H1 (cell line): ENCODE data around the gene SUPT4H1. TPM values are rescaled to one million over a fixed set of nuclear protein-coding genes. Genes with fewer than 3 reads are reported as not detected.
A peak's percentile ranks its signal among the peaks of the same experiment; 100 is the strongest.

Experiments
- CTCF ChIA-PET: fragments of 300-600 bp; sonication (Branson Sonifier 250); formaldehyde crosslinking; loops from one replicate; lab custom pipeline; 2021; ENCODE audit not compliant: partially characterized antibody; lab: Charles Lee
- POLR2A ChIA-PET: fragments of 300-600 bp; sonication (Branson Sonifier 250); formaldehyde crosslinking; loops from one replicate; lab custom pipeline; 2021; ENCODE audit warnings: inconsistent platforms; ENCODE audit not compliant: partially characterized antibody; lab: Charles Lee
- DNase-seq, 2 experiments: peaks; one replicate each; pipeline versions ENCODE4 v3.0.0 to v3.0.0-alpha.2; 2010 to 2022; ENCODE audit warnings: low spot score in 2 of 2, low read depth in 1 of 2, mixed read lengths in 1 of 2
- FAIRE-seq: peaks from 2 replicates; lab custom pipeline; 2011; peaks lifted over from hg19 to GRCh38; lab: Jason Lieb, UNC
- H2AFZ ChIP-seq: 2 replicates; pipeline ENCODE4 v1.8.1; 2012; ENCODE audit warnings: low read length, inconsistent platforms
- H2AK5ac ChIP-seq: 2 replicates; pipeline ENCODE4 v1.6.1; 2013; ENCODE audit warnings: low read depth, low read length
- H2BK120ac ChIP-seq: replicated peaks from 2 replicates; pipeline ENCODE3; 2013; ENCODE audit warnings: low read depth, low read length, inconsistent platforms
- H2BK12ac ChIP-seq: 2 replicates; pipeline ENCODE4 v1.6.1; 2013; ENCODE audit warnings: low read depth, low read length
- H2BK15ac ChIP-seq: 2 replicates; pipeline ENCODE4 v1.6.1; 2013; ENCODE audit warnings: low read length
- H2BK20ac ChIP-seq: 2 replicates; pipeline ENCODE4 v1.6.1; 2013; ENCODE audit warnings: low read length
- H2BK5ac ChIP-seq: 2 replicates; pipeline ENCODE4 v1.6.1; 2013; ENCODE audit warnings: low read depth, low read length
- H3K14ac ChIP-seq: 2 replicates; pipeline ENCODE4 v1.6.1; 2013; ENCODE audit warnings: inconsistent platforms; ENCODE audit not compliant: insufficient read length
- H3K18ac ChIP-seq: 2 replicates; pipeline ENCODE4 v1.6.1; 2013; ENCODE audit warnings: low read length; ENCODE audit errors: extremely low read depth
- H3K23ac ChIP-seq: 2 replicates; pipeline ENCODE4 v1.6.1; 2013; ENCODE audit warnings: inconsistent platforms; ENCODE audit not compliant: insufficient read length
- H3K23me2 ChIP-seq: 2 replicates; pipeline ENCODE4 v1.6.1; 2013; ENCODE audit warnings: low read depth, low read length
- H3K27ac ChIP-seq: 2 replicates; pipeline ENCODE4 v1.6.1; 2011; ENCODE audit warnings: low read depth, low read length, inconsistent platforms
- H3K27me3 ChIP-seq, 4 experiments: replicated peaks in 1 of 4; 1 replicate in 1 of 4; 2 replicates in 3 of 4; pipeline versions ENCODE4 v1.6.1 to v1.8.1; 2011 to 2013; ENCODE audit warnings: low read length in 3 of 4, mild to moderate bottlenecking in 3 of 4, inconsistent platforms in 2 of 4, mixed read lengths in 2 of 4, moderate library complexity in 1 of 4; ENCODE audit not compliant: control insufficient read depth in 3 of 4, insufficient read depth in 3 of 4; ENCODE audit errors: extremely low read depth in 1 of 4
- H3K36me3 ChIP-seq, 4 experiments: 2 replicates each; pipeline versions ENCODE4 v1.6.1 to v1.8.1; 2011 to 2013; ENCODE audit warnings: mild to moderate bottlenecking in 4 of 4, low read length in 3 of 4, moderate library complexity in 2 of 4, control low read depth in 1 of 4, inconsistent platforms in 1 of 4; ENCODE audit not compliant: insufficient read depth in 4 of 4, control insufficient read depth in 2 of 4
- H3K4ac ChIP-seq: replicated peaks from 2 replicates; pipeline ENCODE3; 2013; ENCODE audit warnings: low read length, low read depth, mixed read lengths, inconsistent platforms; ENCODE audit not compliant: insufficient read length
- H3K4me1 ChIP-seq, 4 experiments: replicated peaks in 1 of 4; 1 replicate in 1 of 4; 2 replicates in 3 of 4; pipeline versions ENCODE4 v1.6.1 to v1.8.1; 2011 to 2013; ENCODE audit warnings: low read length in 3 of 4, inconsistent platforms in 2 of 4, mixed read lengths in 1 of 4; ENCODE audit not compliant: insufficient read depth in 4 of 4, control insufficient read depth in 3 of 4
- H3K4me2 ChIP-seq, 2 experiments: 2 replicates each; pipeline versions ENCODE4 v1.6.1 to v1.8.1; 2011 to 2013; ENCODE audit warnings: low read depth in 2 of 2, low read length in 2 of 2, control low read depth in 1 of 2, inconsistent platforms in 1 of 2, mild to moderate bottlenecking in 1 of 2; ENCODE audit not compliant: insufficient read depth in 1 of 2
- H3K4me3 ChIP-seq, 4 experiments: fragments of 200-600, 300-600 bp in 1 of 4; sonication (generic), shearing (Covaris generic), sonication (Bioruptor Twin) in 1 of 4; 2 replicates each; pipeline versions ENCODE4 v1.5.1 to v1.8.1; 2011 to 2016; ENCODE audit warnings: low read length in 4 of 4, low read depth in 3 of 4, control low read depth in 2 of 4, inconsistent platforms in 2 of 4, mild to moderate bottlenecking in 2 of 4, mixed read lengths in 1 of 4, moderate library complexity in 1 of 4; ENCODE audit not compliant: insufficient read depth in 2 of 4; ENCODE audit errors: extremely low read depth in 1 of 4
- H3K56ac ChIP-seq: replicated peaks from 2 replicates; pipeline ENCODE3; 2013; ENCODE audit warnings: low read depth, mild to moderate bottlenecking, mixed read lengths, low read length, inconsistent platforms; ENCODE audit not compliant: insufficient read length
- H3K79me1 ChIP-seq: 2 replicates; pipeline ENCODE4 v1.6.1; 2013; ENCODE audit warnings: low read depth, low read length, control low read depth
- H3K79me2 ChIP-seq, 2 experiments: 2 replicates each; pipeline versions ENCODE4 v1.6.1 to v1.8.1; 2012 to 2013; ENCODE audit warnings: low read length in 2 of 2, mild to moderate bottlenecking in 2 of 2, inconsistent platforms in 1 of 2; ENCODE audit not compliant: insufficient read depth in 2 of 2, control insufficient read depth in 1 of 2
- H3K9ac ChIP-seq, 4 experiments: replicated peaks in 1 of 4; 1 replicate in 1 of 4; 2 replicates in 3 of 4; pipeline versions ENCODE4 v1.6.1 to v1.8.1; 2011 to 2013; ENCODE audit warnings: low read depth in 3 of 4, low read length in 3 of 4, control low read depth in 2 of 4, mild to moderate bottlenecking in 2 of 4, moderate library complexity in 2 of 4, inconsistent platforms in 1 of 4; ENCODE audit errors: extremely low read depth in 1 of 4
- H3K9me3 ChIP-seq, 2 experiments: 2 replicates each; pipeline versions ENCODE4 v1.6.1 to v1.8.1; 2012 to 2013; ENCODE audit warnings: mild to moderate bottlenecking in 2 of 2, moderate library complexity in 2 of 2, control low read depth in 1 of 2, inconsistent platforms in 1 of 2, low read depth in 1 of 2, low read length in 1 of 2, mixed read lengths in 1 of 2; ENCODE audit not compliant: insufficient read depth in 2 of 2
- H4K20me1 ChIP-seq, 2 experiments: replicated peaks in 1 of 2; 2 replicates each; pipeline versions ENCODE3 to v1.8.1; 2011 to 2013; ENCODE audit warnings: inconsistent platforms in 2 of 2, low read length in 2 of 2, mild to moderate bottlenecking in 1 of 2; ENCODE audit not compliant: insufficient read depth in 2 of 2, control insufficient read depth in 1 of 2
- H4K5ac ChIP-seq: 2 replicates; pipeline ENCODE4 v1.6.1; 2013; ENCODE audit warnings: low read length, low read depth, mixed read lengths, inconsistent platforms; ENCODE audit not compliant: insufficient read length
- H4K8ac ChIP-seq: 2 replicates; pipeline ENCODE4 v1.8.0; 2013; ENCODE audit warnings: mild to moderate bottlenecking, moderate library complexity, low read length, inconsistent platforms; ENCODE audit not compliant: insufficient read depth; ENCODE audit errors: extremely low read depth
- H4K91ac ChIP-seq: replicated peaks from 2 replicates; pipeline ENCODE3; 2013; ENCODE audit warnings: low read length, mixed read lengths, inconsistent platforms; ENCODE audit not compliant: insufficient read length
- CBX8 ChIP-seq: fragments of 300-800, 300-1000 bp; sonication (generic); IDR thresholded peaks from 2 replicates; pipeline ENCODE4 v1.7.1; 2016; ENCODE audit warnings: low read depth, low read length, borderline replicate concordance
- CHD1 ChIP-seq: IDR thresholded peaks from 2 replicates; pipeline ENCODE4 v1.6.1; 2012; ENCODE audit warnings: low read depth, low read length, improper control_type of control experiment
- CTBP2 ChIP-seq: IDR thresholded peaks from 2 replicates; pipeline ENCODE4 v1.7.0; 2011; ENCODE audit warnings: borderline replicate concordance, mild to moderate bottlenecking, moderate library complexity, mixed read lengths, low read length; ENCODE audit not compliant: insufficient read depth, insufficient read length
- POLR2A ChIP-seq, 2 experiments: IDR thresholded peaks; 1 replicate in 1 of 2; 2 replicates in 1 of 2; pipeline ENCODE4 v1.6.1; 2011; ENCODE audit warnings: low read depth in 2 of 2, low read length in 2 of 2, mild to moderate bottlenecking in 2 of 2; ENCODE audit errors: control extremely low read depth in 1 of 2
- POLR2AphosphoS5 ChIP-seq: IDR thresholded peaks from 2 replicates; pipeline ENCODE4 v1.6.1; 2011; ENCODE audit warnings: low read depth, low read length
- RNF2 ChIP-seq: fragments of 200-900, 300-1000 bp; sonication (generic); IDR thresholded peaks from 2 replicates; pipeline ENCODE4 v1.7.1; 2016; ENCODE audit warnings: borderline replicate concordance, low read depth, mild to moderate bottlenecking, antibody characterized with exemption, low read length; ENCODE audit not compliant: poor library complexity, severe bottlenecking; ENCODE audit errors: missing control alignments
- WGBS, 2 experiments: shearing (Covaris generic) in 1 of 2; methylation state at CpG; one replicate each; pipeline versions ENCODE4 v1.1.6 to v1.1.7; 2013 to 2015; ENCODE audit warnings: low lambda C conversion rate in 2 of 2, mixed read lengths in 2 of 2, inconsistent platforms in 1 of 2, low coverage in 1 of 2, missing lambda C conversion rate in 1 of 2; ENCODE audit not compliant: insufficient replicate concordance in 2 of 2, insufficient coverage in 1 of 2, insufficient read length in 1 of 2; ENCODE audit errors: extremely low coverage in 1 of 2, missing lambda C conversion rate in 1 of 2; 5-methylcytosine and 5-hydroxymethylcytosine counted together
- polyA plus RNA-seq, 7 experiments: library from polyadenylated mRNA; depleted of rRNA in 3 of 7; stranded (reverse) in 5 of 7; unstranded in 2 of 7; fragments of >200 nt in 5 of 7; fragments of 200-250 nt in 2 of 7; gene quantifications; 1 replicate in 5 of 7; 2 replicates in 1 of 7; 4 replicates in 1 of 7; pipeline versions ENCODE4 v1.2.1 to v1.2.3, GENCODE V29; 2011 to 2013; ENCODE audit warnings: missing spikeins in 2 of 7, mixed read lengths in 2 of 7
- total RNA-seq: library from RNA; stranded (reverse); fragmentation: NEBNext Ultra II Directional; extraction: Animal tissue kit (Norgen Biotek cat#: 25700); gene quantifications from 2 replicates; pipeline ENCODE4 v1.2.1, GENCODE V29; 2021
- TF ChIP-seq, protein P1 (sequence below), 3 experiments: IDR thresholded peaks; 1 replicate in 2 of 3; 2 replicates in 1 of 3; pipeline versions ENCODE4 v1.5.1 to v1.6.1; 2011; ENCODE audit warnings: low read length in 3 of 3, mild to moderate bottlenecking in 3 of 3, inconsistent platforms in 2 of 3, low read depth in 1 of 3, moderate library complexity in 1 of 3; ENCODE audit not compliant: insufficient read depth in 1 of 3; ENCODE audit errors: control extremely low read depth in 1 of 3

The SUPT4H1 gene
- total and polyA plus RNA-seq, 2 of the 8 experiments (the other 6 are each of a cell fraction or from before 2014, with no cell fraction given) = 112 to 143 TPM

DNA sequence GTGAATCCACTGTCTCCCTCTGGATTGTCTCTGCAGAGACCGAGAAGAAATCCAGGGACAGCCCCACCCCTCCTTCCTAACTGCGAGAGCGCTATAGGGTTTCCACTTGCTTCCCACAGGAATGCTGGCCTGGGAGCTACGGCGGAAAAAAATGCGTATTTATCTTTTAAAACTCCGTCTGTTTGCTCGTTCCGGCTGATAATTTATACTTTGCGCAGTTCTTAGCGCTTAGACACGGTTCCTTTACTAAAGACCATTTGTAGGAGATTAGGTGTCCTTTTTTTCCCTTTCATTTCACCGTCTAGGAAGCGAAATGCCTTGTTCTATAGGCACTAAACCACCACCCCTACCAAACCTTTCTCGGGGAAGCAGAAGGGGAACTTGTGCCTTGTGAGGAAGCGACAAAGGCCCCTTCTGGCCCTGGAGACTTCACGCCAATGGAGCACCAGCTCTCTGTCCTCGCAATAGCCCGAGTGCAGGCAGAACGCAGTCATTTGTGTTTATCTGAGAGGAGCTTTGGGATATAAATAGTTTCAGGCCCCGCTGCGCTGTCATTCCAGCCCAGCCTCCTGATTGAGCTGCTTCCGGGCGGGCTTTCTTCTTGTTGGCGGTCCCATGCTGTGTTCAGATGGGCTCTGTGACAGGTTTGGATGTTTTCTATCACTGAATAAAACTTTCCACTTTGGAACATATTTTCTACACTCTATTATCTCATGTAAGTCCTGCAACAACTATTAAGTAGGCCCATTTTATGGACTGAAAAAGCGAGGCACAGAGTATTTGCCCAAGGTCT, 791 bp upstream of the SUPT4H1 start:
- ChIA-PET CTCF (interaction anchor here (0.6 to 5.8 kb wide), 17 partner anchors 9 to 76 kb away, joined by 3 to 32 read pairs (median 5); partner anchors contain the start of gene RNF43), POLR2A (interaction anchor here (0.6 to 7.9 kb wide), 28 partner anchors 7 to 165 kb away, joined by 3 to 149 read pairs (median 6); partner anchors contain the start of genes MTMR4 and RNF43)
- H3K23ac ChIP-seq = no peak overlapping the region
- no peak for TF ChIP-seq POLR2A (IDR thresholded peaks at IDR 0.05; ENCODE audit: control extremely low read depth in 1 of 2, low read depth in 2 of 2, low read length in 2 of 2)
- TF ChIP-seq CHD1 = no peak
- no peak for TF ChIP-seq RNF2
- TF ChIP-seq POLR2AphosphoS5 = peak; percentile 59; the same call in 1 of the 2 replicates
- TF ChIP-seq CTBP2 = no peak
- no peak for TF ChIP-seq CBX8
- TF ChIP-seq, protein P1, sequence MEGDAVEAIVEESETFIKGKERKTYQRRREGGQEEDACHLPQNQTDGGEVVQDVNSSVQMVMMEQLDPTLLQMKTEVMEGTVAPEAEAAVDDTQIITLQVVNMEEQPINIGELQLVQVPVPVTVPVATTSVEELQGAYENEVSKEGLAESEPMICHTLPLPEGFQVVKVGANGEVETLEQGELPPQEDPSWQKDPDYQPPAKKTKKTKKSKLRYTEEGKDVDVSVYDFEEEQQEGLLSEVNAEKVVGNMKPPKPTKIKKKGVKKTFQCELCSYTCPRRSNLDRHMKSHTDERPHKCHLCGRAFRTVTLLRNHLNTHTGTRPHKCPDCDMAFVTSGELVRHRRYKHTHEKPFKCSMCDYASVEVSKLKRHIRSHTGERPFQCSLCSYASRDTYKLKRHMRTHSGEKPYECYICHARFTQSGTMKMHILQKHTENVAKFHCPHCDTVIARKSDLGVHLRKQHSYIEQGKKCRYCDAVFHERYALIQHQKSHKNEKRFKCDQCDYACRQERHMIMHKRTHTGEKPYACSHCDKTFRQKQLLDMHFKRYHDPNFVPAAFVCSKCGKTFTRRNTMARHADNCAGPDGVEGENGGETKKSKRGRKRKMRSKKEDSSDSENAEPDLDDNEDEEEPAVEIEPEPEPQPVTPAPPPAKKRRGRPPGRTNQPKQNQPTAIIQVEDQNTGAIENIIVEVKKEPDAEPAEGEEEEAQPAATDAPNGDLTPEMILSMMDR (IDR thresholded peaks at IDR 0.05; ENCODE audit: control extremely low read depth in 1 of 3, insufficient read depth in 1 of 3, low read depth in 1 of 3, low read length in 3 of 3) = no peak

More for the DNA sequence above, 791 bp upstream of the SUPT4H1 start:
- Histone ChIP-seq H3K4me3 (peak overlapping the region; percentile 90 to 96 (median 94)), H3K4me1 (peaks cover 0 to 2% (median 0%) of the 10 kb centered on the region in 4 experiments; a peak in 1 of 7 replicates), H3K4me2 (peak overlapping the region; percentile 96 to 100), H3K36me3 (peaks cover 14 to 22% (median 21%) of the 10 kb centered on the region in 4 experiments), H4K91ac (peak overlapping the region; percentile 23), H3K9me3 (no peaks in the 10 kb centered on the region), H2BK120ac (no peak overlapping the region), H3K79me1 (no peaks in the 10 kb centered on the region), H4K5ac (no peak overlapping the region), H2BK15ac (no peak overlapping the region), H3K27me3 (no peaks in the 10 kb centered on the region), H3K79me2 (peaks cover 0 to 13% of the 10 kb centered on the region in 2 experiments; a peak in 2 of 4 replicates), H3K4ac (no peak overlapping the region), H3K23me2 (peaks cover 8% of the 10 kb centered on the region; the same call in 1 of the 2 replicates), H3K14ac (no peak overlapping the region), H2AFZ (peak overlapping the region; percentile 33; the same call in 1 of the 2 replicates), H2BK12ac (peak overlapping the region; percentile 80; the same call in 1 of the 2 replicates), H2BK20ac (no peak overlapping the region), H4K8ac (0 out of 2 replicates have a peak overlapping the region, but pooled peaks have one; percentile 64), H3K9ac (peak overlapping the region; percentile 54 to 76 (median 66)), H3K56ac (peak overlapping the region; percentile 12), H2AK5ac (no peak overlapping the region), H3K27ac (peak overlapping the region; percentile 39; the same call in 1 of the 2 replicates), H2BK5ac (peak overlapping the region; percentile 8; the same call in 1 of the 2 replicates), H4K20me1 (peaks cover 1 to 4% of the 10 kb centered on the region in 2 experiments), H3K18ac (peak overlapping the region; percentile 11; the same call in 1 of the 2 replicates)
- peak in 1 of 2 experiments; percentile 56 for DNase-seq
- no peak for FAIRE-seq
- WGBS, 2 experiments = 6% methylated on average over 26 of the region's 26 CpGs; no CpG with 5 or more reads in 1 of the 2 experiments
